Head of caudate nucleus (tissue), 42 donors: ENCODE measurements around the gene SPATA18.
A peak's percentile ranks its signal among the peaks of the same experiment; 100 is the strongest.
"Not testable (repeated sequence)": the region's sequence is repeated elsewhere in the genome, so short reads cannot be mapped to it uniquely, and the experiment has no call there.

Source experiments
- DNase-seq, 42 donors: peaks; one replicate each; pipeline versions ENCODE4 v3.0.0 to v3.0.0-alpha.2; 2020 to 2021; ENCODE audit warnings: mixed read lengths in 7 of 42
- intact Hi-C: fragments of 100-400 bp; cut with DNase I; formaldehyde crosslinking; loops from one replicate; pipeline ENCODE4 v1.15.0; 2022

SPATA18 gene

DNA sequence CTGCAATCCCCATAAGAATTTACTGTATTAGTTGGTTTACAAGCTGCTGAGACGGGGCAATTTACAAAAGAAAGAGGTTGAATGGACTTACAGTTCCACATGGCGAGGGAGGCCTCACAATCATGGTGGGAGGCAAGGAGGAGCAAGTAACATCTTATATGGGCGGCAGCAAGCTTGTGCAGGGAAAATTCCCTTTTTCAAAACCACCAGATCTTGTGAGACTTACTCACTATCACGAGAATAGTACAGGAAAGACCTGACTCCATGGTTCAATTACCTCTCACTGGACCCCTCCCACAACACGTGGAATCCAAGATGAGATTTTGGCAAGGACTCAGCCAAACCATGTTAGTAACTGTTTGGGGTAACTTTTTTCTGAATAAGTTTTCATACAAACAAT is 1.8 kb upstream of the SPATA18 start:
- intact Hi-C loops: no loop called here
- DNase-seq: no peak

DNA sequence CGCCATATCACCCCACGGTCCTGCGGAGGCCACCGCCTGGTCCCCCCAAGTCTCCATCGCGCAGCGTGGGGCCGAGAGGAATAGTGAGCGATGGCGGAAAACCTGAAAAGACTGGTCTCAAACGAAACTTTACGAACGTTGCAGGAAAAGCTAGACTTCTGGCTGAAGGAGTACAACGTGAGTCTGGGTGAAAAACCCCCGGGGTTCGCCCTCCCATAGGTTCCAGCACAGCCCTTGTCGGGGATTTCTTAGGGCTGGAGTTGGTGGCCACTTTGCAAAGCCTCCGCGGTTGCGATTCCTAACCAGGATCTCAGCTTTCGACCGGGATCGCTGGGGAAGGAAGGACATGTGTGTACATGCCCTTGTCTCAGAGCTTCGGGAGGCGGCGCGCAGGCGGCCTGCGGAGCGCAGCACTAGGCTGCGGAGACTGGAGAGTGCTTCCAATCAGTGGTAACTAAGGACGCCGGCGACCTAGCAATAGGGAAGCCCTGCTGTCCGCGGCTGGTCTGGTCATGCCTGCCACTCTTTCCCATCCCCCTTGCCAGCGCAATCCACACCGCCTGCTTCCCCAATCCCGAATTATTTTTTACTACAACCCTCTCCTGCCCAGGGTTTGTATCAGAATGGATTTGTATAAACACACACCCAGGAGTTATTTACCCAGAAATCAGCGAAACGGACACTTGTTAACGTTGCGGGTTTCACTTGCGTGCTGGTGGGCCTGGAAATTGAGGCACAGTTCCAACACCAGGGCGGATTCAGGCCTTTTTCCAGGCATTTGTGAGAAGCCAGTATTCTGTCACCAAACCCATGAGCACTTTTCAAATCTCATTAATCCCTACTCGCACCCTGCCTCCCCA is 741 bp downstream of the SPATA18 start:
- intact Hi-C loops: no loop called here
- DNase-seq: peak in 39 of 42 donors; percentile 11 to 66 (median 39)

DNA sequence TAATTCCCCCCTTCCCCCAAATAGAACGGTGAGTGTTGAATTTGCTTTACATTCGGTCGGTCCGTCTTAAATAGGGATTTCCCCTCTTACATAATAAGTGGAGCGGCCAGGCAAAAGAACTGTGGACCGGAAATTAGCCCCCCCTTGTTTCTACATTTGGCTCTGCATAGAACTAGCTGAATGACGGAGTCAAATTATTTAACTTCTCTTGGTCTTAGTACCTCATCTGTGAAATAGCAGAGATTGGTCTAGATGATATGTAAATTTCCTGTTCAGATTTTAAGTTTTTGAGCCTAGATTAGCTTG is 1.3 kb downstream of the SPATA18 start:
- intact Hi-C loops: no loop called here
- DNase-seq: no peak

DNA sequence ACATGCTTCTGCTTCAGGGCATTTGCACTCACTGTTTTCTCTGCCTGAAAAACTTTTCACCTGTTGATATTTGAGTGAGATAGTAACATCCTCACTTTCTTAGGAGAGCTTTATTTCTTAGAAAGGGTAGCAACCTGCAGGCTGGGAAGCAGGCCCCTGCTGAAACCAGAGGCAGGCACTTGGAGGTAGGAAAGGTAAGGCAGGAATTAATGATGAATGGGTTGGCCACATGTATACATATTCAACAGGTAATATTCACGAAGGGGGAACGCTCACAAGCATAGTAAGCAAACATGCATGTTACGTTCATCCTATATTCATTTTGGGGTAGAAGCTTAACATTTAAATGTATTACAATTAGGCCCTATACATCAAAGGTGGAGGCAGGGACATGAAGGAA is 3.1 kb downstream of the SPATA18 start:
- no peak for DNase-seq
- intact Hi-C loops: no loop called here

DNA sequence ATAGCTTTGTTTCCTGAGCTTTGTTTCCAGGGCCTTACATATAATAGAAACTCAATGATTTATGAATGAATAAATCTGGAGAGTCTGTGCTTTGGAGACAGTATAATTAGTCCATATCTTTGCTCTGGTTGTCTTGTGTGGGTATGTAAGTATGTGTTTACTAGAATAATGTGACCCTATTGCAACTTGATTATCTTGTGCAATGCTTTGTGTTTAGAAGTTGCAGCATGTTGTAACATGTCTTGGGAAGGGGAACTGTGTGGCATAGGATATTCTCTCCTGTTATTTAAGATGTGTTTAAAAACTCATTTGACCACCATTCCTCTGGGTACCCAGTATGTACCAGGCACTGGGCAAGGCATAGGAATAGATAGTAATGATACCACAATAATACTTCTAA is 6.1 kb downstream of the SPATA18 start:
- DNase-seq: no peak
- intact Hi-C loops: no loop called here

DNA sequence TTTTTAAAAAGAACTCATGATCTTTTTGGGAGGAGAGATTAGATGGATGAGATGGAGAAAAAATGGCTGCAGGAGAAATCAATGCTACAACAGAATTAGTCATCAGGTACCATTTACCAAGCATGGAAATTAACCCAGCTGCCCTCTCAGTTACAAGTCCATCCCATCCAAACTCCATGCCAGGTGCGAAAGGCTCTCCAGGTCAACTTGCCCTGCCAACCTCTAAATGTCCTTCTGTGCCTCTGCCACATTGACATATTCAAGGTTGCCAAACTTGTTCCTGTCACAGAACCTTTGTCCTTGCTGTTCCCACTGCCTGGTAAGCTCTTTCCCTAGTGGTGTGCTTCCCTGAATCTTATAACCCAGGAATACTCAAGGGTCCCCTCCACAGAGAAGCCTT is 7.2 kb downstream of the SPATA18 start:
- DNase-seq: no peak
- intact Hi-C loops: no loop called here

DNA sequence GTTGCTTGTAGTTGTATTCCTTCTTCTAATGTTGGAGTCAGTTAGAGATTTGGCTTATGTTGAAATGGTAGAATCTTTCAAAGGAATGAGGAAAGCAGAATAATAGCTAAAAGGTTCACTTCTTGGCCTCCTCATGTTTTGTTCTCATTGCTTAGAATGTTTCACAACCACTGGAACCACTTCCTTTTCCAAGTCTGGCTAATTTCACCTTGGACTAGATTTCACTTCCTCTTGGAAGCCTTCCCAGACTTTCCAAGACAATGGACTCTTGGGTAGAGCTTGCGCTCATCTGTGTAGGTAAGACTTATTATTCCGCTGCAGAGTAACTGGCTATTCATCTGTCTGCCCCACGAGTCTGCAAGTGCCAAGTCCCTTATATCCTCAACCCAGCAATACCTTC is 8.3 kb downstream of the SPATA18 start:
- DNase-seq: peak in 3 of 42 donors; percentile 5 to 45 (median 35)
- intact Hi-C loops: no loop called here

DNA sequence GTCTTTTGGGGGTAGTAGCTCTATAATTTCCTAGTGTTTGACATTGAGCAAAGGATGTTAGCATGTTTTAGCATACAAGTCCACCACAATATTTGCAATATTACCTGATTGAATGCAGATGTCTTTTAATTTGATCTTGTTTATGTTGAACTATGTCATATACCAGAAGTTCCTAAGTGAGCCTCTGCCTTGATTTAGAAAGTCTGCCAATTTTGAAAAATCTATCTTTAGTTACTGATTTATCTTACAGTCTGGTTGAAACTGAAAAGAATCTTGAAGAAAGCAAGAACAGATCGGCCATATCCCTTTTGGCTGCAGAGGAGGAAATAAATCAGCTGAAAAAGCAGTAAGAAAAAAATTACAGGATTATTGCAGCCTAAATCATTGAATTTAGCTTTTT is 18.5 kb downstream of the SPATA18 start:
- intact Hi-C loops: no loop called here
- no peak for DNase-seq

DNA sequence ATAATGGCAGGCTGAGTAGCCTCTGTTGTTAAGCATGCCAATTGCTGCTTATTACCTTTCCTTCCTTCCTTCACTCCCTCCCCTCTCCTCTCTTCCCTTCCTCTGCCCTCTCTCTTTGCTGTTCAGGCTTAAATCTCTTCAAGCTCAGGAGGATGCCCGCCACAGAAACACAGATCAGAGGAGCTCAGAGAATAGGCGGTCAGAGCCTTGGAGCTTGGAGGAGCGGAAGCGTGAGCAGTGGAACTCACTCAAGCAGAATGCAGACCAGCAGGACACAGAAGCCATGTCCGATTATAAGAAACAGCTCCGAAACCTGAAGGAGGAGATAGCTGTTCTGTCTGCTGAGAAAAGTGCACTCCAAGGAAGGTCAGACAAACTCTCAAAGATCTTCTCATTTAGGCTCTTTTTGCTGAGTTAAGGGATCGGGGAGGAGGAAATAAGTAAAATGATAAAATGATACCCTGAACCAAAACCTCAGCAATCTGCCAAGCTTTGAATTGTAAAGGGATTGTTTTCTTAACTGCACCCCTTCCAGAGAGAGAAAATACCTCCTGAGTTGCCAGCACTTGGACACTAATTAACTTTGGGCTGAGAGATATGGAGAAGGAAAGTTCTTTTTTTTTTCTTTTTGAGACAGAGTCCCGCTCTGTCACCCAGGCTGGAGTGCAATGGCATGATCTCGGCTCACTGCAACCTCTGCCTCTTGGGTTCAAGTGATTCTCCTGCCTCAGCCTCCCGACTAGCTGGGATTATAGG is 20.9 kb downstream of the SPATA18 start:
- no peak for DNase-seq
- intact Hi-C loops: no loop called here

DNA sequence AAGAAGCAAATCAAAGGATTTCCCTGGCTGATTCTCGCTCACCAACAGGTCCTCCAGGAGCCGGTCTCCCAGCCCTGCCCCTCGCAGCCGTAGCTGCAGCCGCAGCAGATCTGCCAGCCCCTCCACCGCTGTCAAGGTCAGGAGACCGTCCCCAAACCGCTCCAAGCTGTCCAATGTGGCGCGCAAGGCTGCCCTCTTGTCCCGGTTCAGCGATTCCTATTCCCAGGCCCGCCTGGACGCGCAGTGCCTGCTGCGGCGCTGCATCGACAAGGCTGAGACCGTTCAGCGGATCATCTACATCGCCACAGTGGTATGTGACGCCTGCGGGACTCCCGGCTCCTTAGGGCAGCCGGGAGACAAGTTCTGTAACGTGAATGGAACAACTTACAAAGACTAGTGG is 25.6 kb downstream of the SPATA18 start:
- peak in 35 of 42 donors; percentile 5 to 56 (median 19) for DNase-seq
- intact Hi-C loops: no loop called here

DNA sequence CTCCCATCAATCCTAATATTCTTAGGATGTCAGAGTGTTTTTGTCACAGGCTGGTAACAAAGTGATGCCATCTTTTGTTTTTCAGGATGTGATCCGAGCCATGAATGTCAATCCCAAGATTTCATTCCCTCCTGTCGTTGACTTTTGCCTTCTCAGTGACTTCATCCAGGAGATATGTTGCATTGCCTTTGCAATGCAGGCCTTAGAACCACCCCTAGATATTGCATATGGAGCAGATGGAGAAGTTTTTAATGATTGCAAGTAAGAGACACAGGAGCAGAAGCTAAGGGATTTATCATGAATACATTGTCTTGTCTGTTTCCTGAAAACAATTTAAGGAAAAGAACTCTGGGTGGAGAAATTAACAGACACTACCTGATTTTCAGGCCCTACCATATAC is 28.6 kb downstream of the SPATA18 start:
- intact Hi-C loops: no loop called here
- no peak for DNase-seq

DNA sequence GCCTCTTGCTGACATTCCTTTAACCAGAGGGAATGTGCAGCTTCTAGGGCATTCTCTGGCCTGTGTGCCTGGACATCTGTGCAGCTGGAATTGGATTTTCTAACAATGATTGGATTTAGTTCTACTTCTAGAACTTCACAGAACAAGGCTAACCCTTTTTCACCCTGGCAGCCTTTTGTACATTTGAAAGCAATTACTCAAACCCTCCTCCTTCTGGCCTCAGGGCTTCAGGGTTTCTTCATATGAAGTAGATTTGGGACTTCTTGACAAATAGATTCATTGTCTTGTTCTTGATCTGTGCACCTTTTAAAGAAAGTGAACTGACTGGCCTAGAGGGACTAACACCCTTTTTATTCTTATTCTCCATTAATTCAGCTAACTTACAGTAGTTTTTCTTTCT is 30.1 kb downstream of the SPATA18 start:
- DNase-seq: no peak
- intact Hi-C loops: no loop called here

DNA sequence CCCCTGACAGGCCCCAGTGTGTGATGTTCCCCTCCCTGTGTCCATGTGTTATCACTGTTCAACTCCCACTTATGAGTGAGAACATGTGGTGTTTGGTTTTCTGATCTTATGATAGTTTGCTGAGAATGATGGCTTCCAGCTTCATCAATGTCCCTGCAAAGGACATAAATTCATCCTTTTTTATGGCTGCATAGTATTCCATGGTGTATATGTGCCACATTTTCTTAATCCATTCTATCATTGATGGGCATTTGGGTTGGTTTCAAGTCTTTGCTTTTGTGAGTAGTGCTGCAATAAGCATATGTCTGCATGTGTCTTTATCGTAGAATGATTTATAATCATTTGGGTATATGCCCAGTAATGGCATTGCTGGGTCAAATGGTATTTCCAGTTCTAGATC is 35.3 kb downstream of the SPATA18 start:
- not testable (repeated sequence) for DNase-seq

DNA sequence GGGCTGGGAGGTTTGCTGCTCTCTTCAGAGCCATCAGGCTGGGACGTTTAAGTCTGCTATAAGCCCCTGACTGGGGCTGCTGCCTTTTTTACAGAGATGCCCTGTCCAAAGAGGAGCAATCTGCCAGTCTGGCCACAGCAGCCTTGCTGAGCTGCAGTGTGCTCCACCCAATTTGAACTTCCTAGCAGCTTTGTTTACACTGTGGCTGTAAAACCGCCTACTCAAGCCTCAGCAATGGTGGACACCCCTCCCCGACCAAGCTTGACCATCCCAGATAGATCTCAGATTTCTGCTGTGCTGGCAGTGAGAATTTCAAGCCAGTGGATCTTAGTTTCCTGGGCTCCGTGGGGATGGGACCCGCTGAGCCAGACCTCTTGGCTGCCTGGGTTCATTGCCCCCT is 40.7 kb downstream of the SPATA18 start:
- intact Hi-C loops: no loop called here

More for the DNA sequence above, 35.3 kb downstream of the SPATA18 start:
- intact Hi-C loops: not testable (repeated sequence)

DNA sequence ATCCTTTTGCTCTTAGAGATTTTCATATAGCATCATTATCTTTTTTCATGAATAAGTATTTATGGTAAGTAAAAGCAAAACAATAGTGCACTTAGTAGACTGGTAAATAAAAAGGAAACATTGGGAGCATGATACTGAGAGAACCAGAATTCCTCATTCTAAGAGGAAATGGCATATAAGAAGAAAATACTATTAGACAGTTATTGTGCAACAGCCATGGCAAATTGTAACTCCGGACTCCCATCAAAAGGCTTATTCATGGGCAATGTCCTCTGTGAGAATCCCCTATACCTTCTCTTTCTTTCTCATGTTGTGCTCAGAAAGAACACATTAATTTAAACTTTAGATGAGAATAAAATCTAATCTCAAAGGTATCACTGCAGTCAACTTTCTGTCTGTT is 42.4 kb downstream of the SPATA18 start:
- DNase-seq: no peak
- intact Hi-C loops: no loop called here

More for the DNA sequence above, 40.7 kb downstream of the SPATA18 start:
- no peak for DNase-seq

DNA sequence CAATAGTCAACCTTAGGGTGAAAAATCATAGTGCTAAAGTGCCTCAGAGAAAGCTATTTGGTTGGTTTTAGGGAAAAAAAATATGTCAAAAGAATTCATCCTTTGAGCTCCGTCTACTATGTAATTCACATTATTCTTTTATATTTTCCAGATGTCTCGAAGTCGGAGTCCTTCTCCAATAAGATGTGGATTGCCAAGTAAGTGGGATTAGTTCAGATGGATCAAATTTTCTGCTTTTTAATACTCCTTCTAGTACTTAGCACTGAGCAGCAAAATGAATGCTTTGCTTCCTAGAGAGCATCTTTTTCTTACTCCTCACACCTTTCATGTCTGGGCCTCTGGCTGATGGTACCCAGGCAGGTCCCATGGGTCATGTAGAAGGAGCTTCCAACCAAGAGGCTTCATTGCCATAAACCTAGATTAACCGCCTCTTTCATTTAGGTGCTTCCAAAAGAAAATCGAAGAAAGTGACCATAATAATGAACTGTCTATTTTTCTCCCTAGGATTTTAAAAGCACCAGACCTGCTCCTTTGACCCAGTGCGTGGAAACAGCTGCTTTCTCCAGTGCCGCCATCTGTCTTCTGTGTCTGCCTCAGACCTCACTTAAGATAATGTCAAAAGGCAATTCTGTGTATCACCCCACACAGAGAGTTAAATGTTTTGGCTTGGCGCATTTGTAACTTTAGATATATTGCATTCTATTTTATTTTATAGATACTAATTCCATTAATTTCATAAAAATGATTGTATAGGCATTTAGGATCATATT is 43.5 kb downstream of the SPATA18 start:
- no peak for DNase-seq
- intact Hi-C loops: no loop called here

DNA sequence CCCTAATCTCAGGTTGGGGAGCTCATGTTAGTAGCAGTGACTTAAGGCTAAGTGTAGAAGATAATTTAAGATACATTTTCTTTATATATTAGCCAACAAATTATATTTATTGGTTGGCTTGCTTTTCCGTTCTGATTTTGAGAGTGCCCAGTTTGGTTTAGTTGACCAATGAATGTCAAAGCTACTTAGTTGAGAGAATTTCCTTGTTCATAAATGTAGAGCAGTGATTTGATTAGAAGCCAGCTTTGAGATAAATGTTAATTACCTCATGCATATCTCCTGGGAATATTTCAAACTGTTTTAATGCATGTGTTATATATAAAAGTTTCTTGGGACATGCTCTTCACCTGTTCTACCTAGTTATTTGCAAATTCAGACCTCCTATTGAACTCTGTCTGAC is 44.3 kb downstream of the SPATA18 start:
- intact Hi-C loops: no loop called here
- no peak for DNase-seq

DNA sequence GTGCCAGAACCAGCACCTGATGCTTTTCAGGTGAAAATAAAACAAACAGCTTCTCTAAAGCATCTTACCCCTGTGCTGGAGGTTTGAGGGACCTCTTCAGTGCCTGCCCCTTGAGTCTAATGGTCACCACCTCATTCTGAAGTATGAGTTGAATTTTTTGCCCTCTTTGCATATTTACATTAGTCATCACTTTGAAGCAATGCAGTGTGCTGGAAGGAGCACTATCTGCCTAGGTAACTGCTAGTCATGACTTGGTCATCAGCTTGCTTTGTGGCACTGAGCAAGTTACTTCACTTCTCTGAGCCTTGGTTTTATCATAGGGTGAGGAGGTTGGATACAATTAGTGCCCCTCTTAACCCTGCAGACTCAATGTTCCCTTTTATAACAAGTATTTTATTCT is 44.9 kb downstream of the SPATA18 start:
- intact Hi-C loops: no loop called here
- no peak for DNase-seq

DNA sequence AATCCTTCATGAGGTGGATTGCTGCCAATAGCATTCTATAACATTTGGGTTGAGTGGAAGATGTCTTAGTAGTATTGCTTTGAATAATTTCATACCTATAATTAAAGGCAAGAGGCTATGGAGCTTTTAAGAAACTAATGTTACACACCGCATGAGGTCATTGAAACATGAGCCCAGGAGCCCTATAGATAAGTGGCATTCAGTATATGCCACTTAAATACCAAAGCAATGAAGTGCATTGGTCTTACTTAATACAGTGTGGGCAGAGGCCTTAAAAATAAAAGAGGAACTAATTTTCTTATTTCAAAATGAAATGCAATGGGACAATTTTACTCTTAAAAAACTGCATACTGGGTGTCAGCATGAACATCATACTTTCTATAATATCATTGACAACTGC is 47.5 kb downstream of the SPATA18 start:
- no peak for DNase-seq
- intact Hi-C loops: no loop called here

DNA sequence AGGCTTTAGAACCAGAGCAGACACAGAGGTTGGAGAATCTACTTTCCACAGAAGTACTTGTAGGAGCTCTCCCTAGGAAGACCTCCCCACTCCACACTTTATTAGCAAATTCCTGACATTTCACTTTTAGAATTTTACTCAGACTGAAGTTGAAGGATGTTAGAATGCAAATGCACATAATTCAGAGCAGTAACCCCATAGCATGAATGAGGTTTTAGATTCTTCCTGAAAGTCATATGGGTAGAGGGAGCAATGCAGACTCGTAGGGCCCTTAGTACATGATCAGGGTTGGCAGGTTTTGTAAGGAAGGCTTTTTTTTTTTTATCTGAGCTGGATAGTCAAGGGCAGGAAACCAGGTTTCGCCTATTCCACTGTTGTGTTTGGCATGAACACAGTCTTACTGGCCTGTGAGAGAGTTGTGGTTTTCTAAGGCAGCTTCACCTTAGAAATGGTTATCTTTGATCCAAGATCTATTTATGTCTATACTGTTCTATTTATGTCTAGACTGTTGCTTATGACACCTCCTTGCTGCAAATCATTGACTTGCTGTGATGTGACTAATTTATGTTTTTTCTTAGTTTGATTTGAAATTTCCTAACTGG is 48.9 kb downstream of the SPATA18 start:
- DNase-seq: no peak
- intact Hi-C loops: no loop called here
